ENCODE data around the gene DNAJC5. TPM values are rescaled to one million over a fixed set of nuclear protein-coding genes. Genes with fewer than 3 reads are reported as not detected.

The DNAJC5 gene
- total and polyA plus RNA-seq, 2 donors (not counting 3 experiments of a cell fraction or from before 2014, with no cell fraction given), result 44.7 to 60.3 TPM

DNA sequence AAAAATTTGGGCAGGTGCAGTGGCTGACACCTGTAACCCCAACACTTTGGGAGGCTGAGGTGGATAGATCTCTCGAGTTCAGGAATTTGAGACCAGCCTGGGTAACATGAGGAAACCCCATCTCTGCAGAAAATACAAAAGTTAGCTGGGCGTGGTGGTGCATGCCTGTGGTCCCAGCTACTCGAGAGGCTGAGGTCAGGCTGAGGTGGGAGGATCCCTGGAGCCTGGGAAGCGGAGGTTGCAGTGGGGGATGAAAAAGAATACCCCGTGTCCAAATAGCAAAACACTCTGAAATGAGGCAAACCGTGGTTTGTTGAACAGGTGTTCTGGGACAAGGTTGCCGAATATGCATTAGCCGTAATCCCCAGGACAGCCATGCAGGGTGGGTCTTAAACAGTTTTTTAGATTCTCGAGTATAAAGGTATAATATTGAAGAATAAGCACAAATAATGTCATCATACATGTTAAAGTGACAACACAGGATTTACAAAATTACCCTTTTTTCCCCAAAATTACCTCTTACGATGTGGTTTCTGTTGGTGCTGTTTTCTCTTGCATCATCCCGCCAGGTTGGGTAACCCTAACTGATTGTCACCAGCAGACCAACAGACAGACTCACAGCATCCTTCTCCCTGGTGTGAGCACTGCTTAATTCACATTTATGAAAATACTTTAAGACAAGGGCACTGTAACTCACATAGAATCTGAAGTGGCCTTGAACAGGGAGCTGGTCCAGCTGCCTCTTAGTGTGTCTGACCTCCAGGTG is 9.1 kb downstream of the DNAJC5 start:
- no peak for TF ChIP-seq JUN (IDR thresholded peaks at IDR 0.05; ENCODE audit: borderline replicate concordance, insufficient read depth, insufficient read length, low read depth)
- no peak for TF ChIP-seq GATA2 (IDR thresholded peaks at IDR 0.05; ENCODE audit: insufficient read depth, insufficient read length, low read depth, low read length)
- no peak for TF ChIP-seq POLR2AphosphoS5 (IDR thresholded peaks at IDR 0.05; ENCODE audit: insufficient read depth, low read depth, low read length)
- TF ChIP-seq EZH2 (IDR thresholded peaks at IDR 0.05; ENCODE audit: borderline replicate concordance, low read depth, low read length, severe bottlenecking), result no peak
- no peak for TF ChIP-seq FOS (IDR thresholded peaks at IDR 0.05; ENCODE audit: borderline replicate concordance, insufficient read depth, low read length)
- TF ChIP-seq CTCF (IDR thresholded peaks at IDR 0.05; ENCODE audit: extremely low read depth in 1 of 2, insufficient read depth in 1 of 2, low read depth in 1 of 2, low read length in 2 of 2), result no peak
- TF ChIP-seq MAX (IDR thresholded peaks at IDR 0.05; ENCODE audit: insufficient read depth, insufficient read length), result no peak
- no peak for TF ChIP-seq MYC (IDR thresholded peaks at IDR 0.05; ENCODE audit: low read depth, low read length)
- TF ChIP-seq POLR2A (IDR thresholded peaks at IDR 0.05; ENCODE audit: low read depth, low read length), result no peak
- intact Hi-C loops (cut with micrococcal nuclease), result no loop called here
- no peaks in the 10 kb centered on the region for H3K9me1 ChIP-seq (replicated peaks; ENCODE audit: control insufficient read depth, extremely low read depth, insufficient read depth, low read length)
- H3K9ac ChIP-seq (replicated peaks; ENCODE audit: extremely low read depth, insufficient read depth, low read length), result no peak overlapping the region
- no peak overlapping the region for H2AFZ ChIP-seq (ENCODE audit: low read depth, low read length)
- H3K4me3 ChIP-seq (replicated peaks in 1 of 3; ENCODE audit: insufficient read depth in 1 of 3, low read depth in 1 of 3, low read length in 3 of 3), result no peak overlapping the region
- no peaks in the 10 kb centered on the region for H3K27me3 ChIP-seq (ENCODE audit: control insufficient read depth in 2 of 2, insufficient read depth in 2 of 2, low read length in 2 of 2)
- dilution Hi-C loops (cut with MboI; ENCODE audit: extremely low pct_ligation_motif_present, low sequenced_read_pairs), result no loop called here
- no peaks in the 10 kb centered on the region for H3K9me3 ChIP-seq (replicated peaks; ENCODE audit: control insufficient read depth, insufficient read depth, low read length)
- no peak overlapping the region for H3K4me2 ChIP-seq (ENCODE audit: insufficient read depth, low read length)
- H4K20me1 ChIP-seq (replicated peaks; ENCODE audit: control insufficient read depth, extremely low read depth, insufficient read depth, low read length), result peaks cover 10% of the 10 kb centered on the region
- ChIA-PET CTCF (no interaction called here), POLR2A (no interaction called here)
- FAIRE-seq (no peak), DNase-seq (ENCODE audit: low read depth, low spot score) (no peak)
- H3K27ac ChIP-seq (ENCODE audit: insufficient read depth, low read depth, low read length), result no peak overlapping the region
- BruUV-seq (replicated peaks), result no TSS peak
- H3K36me3 ChIP-seq (ENCODE audit: control insufficient read depth in 2 of 2, extremely low read depth in 1 of 2, insufficient read depth in 2 of 2, low read length in 2 of 2), result no peaks in the 10 kb centered on the region
- no peaks in the 10 kb centered on the region for H3K4me1 ChIP-seq (ENCODE audit: control insufficient read depth, extremely low read depth, insufficient read depth, low read length)
- peaks cover 97% of the 10 kb centered on the region for H3K79me2 ChIP-seq (ENCODE audit: control insufficient read depth, insufficient read depth, low read length)
